GM19372 (cell line): ENCODE results near the gene CFAP210.

Source experiments
- ATAC-seq: cut with Tn5 transposase; IDR thresholded peaks from one replicate; pipeline ENCODE4 v1.9.1; 2021; ENCODE audit warnings: mild to moderate bottlenecking, low read depth, moderate library complexity; ENCODE audit not compliant: unreplicated experiment

The CFAP210 gene

GRCh38 chr2:169676850-169677249 lies 17.4 kb downstream of the CFAP210 start:
- ATAC-seq, result no peak

- ATAC-seq, result no peak
These were observed 17.8 kb downstream of the CFAP210 start for GRCh38 chr2:169676357-169676756.

GRCh38 chr2:169673921-169674320 lies 20.3 kb downstream of the CFAP210 start:
- no peak for ATAC-seq

- ATAC-seq, result no peak
These were observed 21.1 kb downstream of the CFAP210 start for GRCh38 chr2:169673106-169673505.

GRCh38 chr2:169672406-169672805 lies 21.8 kb downstream of the CFAP210 start:
- ATAC-seq, result no peak

- no peak for ATAC-seq
These were observed 23.3 kb downstream of the CFAP210 start for GRCh38 chr2:169670937-169671336.

- no peak for ATAC-seq
These were observed 24.0 kb downstream of the CFAP210 start for GRCh38 chr2:169670215-169670651.

GRCh38 chr2:169667583-169667982 lies 26.6 kb downstream of the CFAP210 start:
- no peak for ATAC-seq

GRCh38 chr2:169664978-169665930 lies 29.0 kb downstream of the CFAP210 start:
- ATAC-seq, result no peak

- no peak for ATAC-seq
These were observed 29.6 kb downstream of the CFAP210 start for GRCh38 chr2:169664600-169664977.

GRCh38 chr2:169663247-169663646 lies 31.0 kb downstream of the CFAP210 start:
- no peak for ATAC-seq

GRCh38 chr2:169662744-169663143 lies 31.5 kb downstream of the CFAP210 start:
- ATAC-seq, result no peak

GRCh38 chr2:169661265-169661664 lies 32.9 kb downstream of the CFAP210 start:
- ATAC-seq, result no peak

- no peak for ATAC-seq
These were observed 34.9 kb downstream of the CFAP210 start for GRCh38 chr2:169659320-169659719.

GRCh38 chr2:169658877-169659276 lies 35.3 kb downstream of the CFAP210 start:
- ATAC-seq, result no peak

GRCh38 chr2:169656164-169656563 lies 38.0 kb downstream of the CFAP210 start:
- no peak for ATAC-seq

GRCh38 chr2:169653636-169654035 lies 40.6 kb downstream of the CFAP210 start:
- ATAC-seq, result no peak

GRCh38 chr2:169649278-169649677 lies 44.9 kb downstream of the CFAP210 start:
- no peak for ATAC-seq

GRCh38 chr2:169647496-169647895 lies 46.7 kb downstream of the CFAP210 start:
- ATAC-seq, result no peak

- ATAC-seq, result no peak
These were observed 50.0 kb downstream of the CFAP210 start for GRCh38 chr2:169644173-169644572.

GRCh38 chr2:169641464-169641863 lies 52.7 kb downstream of the CFAP210 start:
- no peak for ATAC-seq

GRCh38 chr2:169640104-169640503 lies 54.1 kb downstream of the CFAP210 start:
- ATAC-seq, result no peak
